IMR-90 (cell line): Measurements from ENCODE around the gene PBX4. TPM values are rescaled to one million over a fixed set of nuclear protein-coding genes. Genes with fewer than 3 reads are reported as not detected.

Experiments
- ATAC-seq: fragments of 200-7000 bp; cut with Tn5 transposase; 2 replicates; pipeline ENCODE4 v1.9.1; 2020; ENCODE audit warnings: low read depth, mild to moderate bottlenecking, moderate library complexity
- BruUV-seq: library from RNA; stranded (reverse); fragments of 400-500 nt; replicated peaks from 2 replicates; lab custom pipeline; 2021; lab: Mats Ljungman, UMichigan
- CTCF ChIA-PET: fragments of 300-600 bp; formaldehyde crosslinking; extraction: SDS; loops from one replicate; lab custom pipeline; 2021; ENCODE audit warnings: antibody characterized with exemption; lab: Yijun Ruan, JAX
- POLR2A ChIA-PET: fragments of 300-600 bp; sonication (Branson Sonifier 250); formaldehyde crosslinking; loops from one replicate; lab custom pipeline; 2022; ENCODE audit warnings: antibody characterized with exemption; ENCODE audit not compliant: unreplicated experiment; lab: Charles Lee
- DNase-seq: peaks from one replicate; pipeline ENCODE4 v3.0.0; 2013
- H2AFZ ChIP-seq: replicated peaks from 2 replicates; pipeline ENCODE3; 2013; ENCODE audit warnings: low read length, mild to moderate bottlenecking; ENCODE audit not compliant: poor library complexity
- H2AK5ac ChIP-seq: 2 replicates; pipeline ENCODE4 v1.6.1; 2013; ENCODE audit warnings: low read depth, low read length, inconsistent platforms
- H2AK9ac ChIP-seq: replicated peaks from 2 replicates; pipeline ENCODE3; 2013; ENCODE audit warnings: mild to moderate bottlenecking, low read depth, low read length, moderate library complexity; ENCODE audit not compliant: poor library complexity
- H2BK120ac ChIP-seq: 2 replicates; pipeline ENCODE4 v1.6.1; 2013; ENCODE audit warnings: low read depth, low read length, inconsistent platforms
- H2BK15ac ChIP-seq: 3 replicates; pipeline ENCODE4 v1.6.1; 2013; ENCODE audit warnings: low read depth, low read length, inconsistent platforms
- H2BK20ac ChIP-seq: 2 replicates; pipeline ENCODE4 v1.6.1; 2013; ENCODE audit warnings: low read depth, mild to moderate bottlenecking, inconsistent platforms, low read length, moderate library complexity
- H2BK5ac ChIP-seq: 2 replicates; pipeline ENCODE4 v1.6.1; 2013; ENCODE audit warnings: mild to moderate bottlenecking, low read depth, low read length, inconsistent platforms; ENCODE audit not compliant: poor library complexity, severe bottlenecking
- H3K14ac ChIP-seq: replicated peaks from 2 replicates; pipeline ENCODE4 v1.6.1; 2013; ENCODE audit warnings: low read depth, low read length, inconsistent platforms
- H3K18ac ChIP-seq: 2 replicates; pipeline ENCODE4 v1.6.1; 2013; ENCODE audit warnings: low read depth, low read length, control low read depth
- H3K23ac ChIP-seq: 2 replicates; pipeline ENCODE4 v1.6.1; 2013; ENCODE audit warnings: low read depth, low read length, inconsistent platforms
- H3K27ac ChIP-seq: 2 replicates; pipeline ENCODE4 v1.5.1; 2013; ENCODE audit warnings: mild to moderate bottlenecking, control low read depth, low read length; ENCODE audit not compliant: insufficient read depth
- H3K27me3 ChIP-seq: 2 replicates; pipeline ENCODE4 v1.6.1; 2013; ENCODE audit warnings: low read length; ENCODE audit not compliant: control insufficient read depth, insufficient read depth
- H3K36me3 ChIP-seq: 2 replicates; pipeline ENCODE4 v1.6.1; 2013; ENCODE audit warnings: low read length, mixed read lengths; ENCODE audit not compliant: control insufficient read depth, insufficient read depth
- H3K4ac ChIP-seq: 2 replicates; pipeline ENCODE4 v1.6.1; 2013; ENCODE audit warnings: low read depth, low read length, inconsistent platforms
- H3K4me1 ChIP-seq: 2 replicates; pipeline ENCODE4 v1.6.1; 2013; ENCODE audit warnings: low read length, mixed read lengths; ENCODE audit not compliant: control insufficient read depth, insufficient read depth
- H3K4me2 ChIP-seq: 2 replicates; pipeline ENCODE4 v1.6.1; 2013; ENCODE audit warnings: low read depth, mild to moderate bottlenecking, control low read depth, low read length, moderate library complexity
- H3K4me3 ChIP-seq: 2 replicates; pipeline ENCODE4 v1.5.1; 2013; ENCODE audit warnings: low read depth, mild to moderate bottlenecking, control low read depth, low read length, moderate library complexity; ENCODE audit not compliant: insufficient read depth
- H3K56ac ChIP-seq: 2 replicates; pipeline ENCODE4 v1.6.1; 2013; ENCODE audit warnings: low read length, inconsistent platforms; ENCODE audit not compliant: insufficient read depth; ENCODE audit errors: extremely low read depth
- H3K79me1 ChIP-seq, 2 experiments: 2 replicates each; pipeline ENCODE4 v1.6.1; 2013; ENCODE audit warnings: low read length in 2 of 2, inconsistent platforms in 1 of 2, low read depth in 1 of 2
- H3K9ac ChIP-seq: 2 replicates; pipeline ENCODE4 v1.6.1; 2013; ENCODE audit warnings: low read depth, low read length, control low read depth
- H3K9me1 ChIP-seq: 2 replicates; pipeline ENCODE4 v1.6.1; 2013; ENCODE audit warnings: low read length, inconsistent platforms; ENCODE audit not compliant: insufficient read depth
- H3K9me3 ChIP-seq: 2 replicates; pipeline ENCODE4 v1.6.1; 2013; ENCODE audit warnings: low read length; ENCODE audit not compliant: control insufficient read depth, insufficient read depth
- H4K20me1 ChIP-seq: 2 replicates; pipeline ENCODE4 v1.6.1; 2013; ENCODE audit warnings: low read length, inconsistent platforms; ENCODE audit not compliant: insufficient read depth
- H4K5ac ChIP-seq: 2 replicates; pipeline ENCODE4 v1.6.1; 2013; ENCODE audit warnings: mild to moderate bottlenecking, low read depth, low read length, control low read depth
- H4K8ac ChIP-seq, 2 experiments: 2 replicates each; pipeline ENCODE4 v1.6.1; 2013; ENCODE audit warnings: low read depth in 2 of 2, low read length in 2 of 2, control low read depth in 1 of 2, inconsistent platforms in 1 of 2
- H4K91ac ChIP-seq: 2 replicates; pipeline ENCODE4 v1.6.1; 2013; ENCODE audit warnings: low read depth, low read length, inconsistent platforms; ENCODE audit not compliant: insufficient read depth
- MXI1 ChIP-seq: IDR thresholded peaks from 2 replicates; pipeline ENCODE4 v1.6.1; 2012; ENCODE audit warnings: low read depth, mild to moderate bottlenecking, low read length, moderate library complexity, borderline replicate concordance
- RCOR1 ChIP-seq: IDR thresholded peaks from 2 replicates; pipeline ENCODE4 v1.6.1; 2012; ENCODE audit warnings: mild to moderate bottlenecking, low read length, improper control_type of control experiment; ENCODE audit not compliant: insufficient replicate concordance
- USF2 ChIP-seq: fragments of 150-350 bp; IDR thresholded peaks from 2 replicates; pipeline ENCODE4 v1.6.1; 2017; ENCODE audit warnings: mild to moderate bottlenecking, antibody characterized with exemption, low read length, low read depth
- WGBS, 2 experiments: methylation state at CpG; one replicate each; pipeline versions ENCODE4 v1.1.5 to v1.1.7; 2013; ENCODE audit warnings: missing lambda C conversion rate in 2 of 2; ENCODE audit not compliant: insufficient read length in 1 of 2; ENCODE audit errors: extremely low coverage in 2 of 2; 5-methylcytosine and 5-hydroxymethylcytosine counted together
- dilution Hi-C: fragments of 300-500 bp; cut with HindIII; formaldehyde crosslinking; loops from one replicate; pipeline ENCODE4 v1.14.3; 2018; ENCODE audit warnings: low sequenced_read_pairs; ENCODE audit not compliant: unreplicated experiment
- in situ Hi-C: fragments of 300-500 bp; cut with MboI; formaldehyde crosslinking; loops from 3 replicates; pipeline ENCODE4 v1.14.3; 2019; ENCODE audit warnings: low sequenced_read_pairs, inconsistent platforms, mixed read lengths
- intact Hi-C: fragments of 100-400 bp; cut with micrococcal nuclease; formaldehyde crosslinking; loops from 2 replicates; pipeline ENCODE4 v1.10.0; 2022
- polyA plus RNA-seq, 3 experiments: library from polyadenylated mRNA; depleted of rRNA; stranded (reverse); fragments of >200 nt; gene quantifications; 2 replicates each; pipeline ENCODE4 v1.2.3, GENCODE V29; 2012; ENCODE audit warnings: low replicate concordance in 1 of 3
- total RNA-seq: library from RNA; depleted of rRNA; stranded (reverse); fragments of >200 nt; gene quantifications from 2 replicates; pipeline ENCODE4 v1.2.3, GENCODE V29; 2012

The PBX4 gene
- total and polyA plus RNA-seq, 2 of the 4 experiments (the other 2 are of a cell fraction), result 0.90 to 2.9 TPM

- Histone ChIP-seq H3K4me1 (no peaks in the 10 kb centered on the region), H3K4me3 (no peak overlapping the region), H3K56ac (no peak overlapping the region), H2BK20ac (no peak overlapping the region), H2AK9ac (no peak overlapping the region), H3K4ac (no peak overlapping the region), H3K27ac (no peak overlapping the region), H3K9me3 (no peaks in the 10 kb centered on the region), H2BK120ac (no peak overlapping the region), H3K18ac (no peak overlapping the region), H3K36me3 (no peaks in the 10 kb centered on the region), H2BK15ac (no peak overlapping the region), H3K4me2 (no peak overlapping the region), H2AFZ (no peak overlapping the region), H3K79me1 (no peaks in the 10 kb centered on the region), H4K91ac (no peak overlapping the region), H2AK5ac (no peak overlapping the region), H3K14ac (no peak overlapping the region), H3K9me1 (no peaks in the 10 kb centered on the region; the same call in 1 of the 2 replicates), H4K8ac (no peak overlapping the region), H4K20me1 (no peaks in the 10 kb centered on the region), H3K23ac (no peak overlapping the region), H2BK5ac (no peak overlapping the region), H4K5ac (no peak overlapping the region), H3K9ac (no peak overlapping the region), H3K27me3 (no peaks in the 10 kb centered on the region)
- ChIA-PET POLR2A (no interaction called here), CTCF (no interaction called here)
- no peak for DNase-seq
- no peak for TF ChIP-seq USF2
- TF ChIP-seq RCOR1, result no peak
- TF ChIP-seq MXI1, result no peak
- BruUV-seq, result no TSS peak
- in situ Hi-C loops (no loop called here), dilution Hi-C loops (no loop called here), intact Hi-C loops (no loop called here)
- 81% methylated on average over 6 of the region's 15 CpGs; no CpG with 5 or more reads in 1 of the 2 experiments for WGBS, 2 experiments
- no peak for ATAC-seq
These were observed 60.4 kb downstream of the PBX4 start for GRCh38 chr19:19558055-19558454.
